Right forelimb (tissue), 1 donor: ENCODE data around the gene ELF1.
"Not testable (repeated sequence)": the region's sequence is repeated elsewhere in the genome, so short reads cannot be mapped to it uniquely, and the experiment has no call there.

Source experiments
- DNase-seq: peaks from one replicate; pipeline ENCODE4 v3.0.0-alpha.2; 2018

Gene ELF1

DNA sequence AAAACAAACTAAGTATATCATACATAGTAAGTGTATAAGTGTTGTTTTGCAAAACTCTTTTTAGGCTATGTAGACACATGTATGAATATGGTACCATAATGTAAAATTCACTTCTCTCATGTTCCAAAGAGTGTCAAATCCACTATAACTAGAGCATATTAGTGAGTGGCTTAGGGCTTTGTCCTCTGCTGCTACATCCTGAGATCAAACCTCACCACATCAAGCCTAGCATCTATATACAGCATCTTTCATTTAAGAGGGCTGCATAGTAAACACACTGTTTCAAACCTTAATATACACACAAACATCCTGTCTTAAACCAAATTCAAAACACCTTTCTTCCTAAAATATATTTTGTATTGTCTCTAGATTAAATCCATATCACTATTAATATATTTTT lies 38.7 kb downstream of the ELF1 start:
- DNase-seq, result no peak

DNA sequence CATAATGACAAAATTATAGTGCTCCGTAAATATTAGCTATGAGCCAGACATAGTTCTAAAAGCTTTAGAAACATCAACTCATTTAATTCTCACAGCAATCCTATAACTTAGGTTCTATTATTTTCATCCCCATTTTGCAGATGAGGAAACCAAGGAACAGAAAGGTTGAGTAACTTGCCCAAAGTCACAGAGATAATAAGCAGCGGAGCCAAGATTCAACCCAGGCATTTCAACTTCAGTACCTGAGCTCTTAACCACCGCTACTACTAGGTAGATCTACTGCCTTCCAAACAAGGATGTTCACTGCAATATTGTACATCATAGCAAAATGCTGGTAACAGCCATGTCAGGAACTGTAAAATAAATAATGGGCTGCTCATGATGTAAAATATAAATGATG lies 39.9 kb downstream of the ELF1 start:
- no peak for DNase-seq

DNA sequence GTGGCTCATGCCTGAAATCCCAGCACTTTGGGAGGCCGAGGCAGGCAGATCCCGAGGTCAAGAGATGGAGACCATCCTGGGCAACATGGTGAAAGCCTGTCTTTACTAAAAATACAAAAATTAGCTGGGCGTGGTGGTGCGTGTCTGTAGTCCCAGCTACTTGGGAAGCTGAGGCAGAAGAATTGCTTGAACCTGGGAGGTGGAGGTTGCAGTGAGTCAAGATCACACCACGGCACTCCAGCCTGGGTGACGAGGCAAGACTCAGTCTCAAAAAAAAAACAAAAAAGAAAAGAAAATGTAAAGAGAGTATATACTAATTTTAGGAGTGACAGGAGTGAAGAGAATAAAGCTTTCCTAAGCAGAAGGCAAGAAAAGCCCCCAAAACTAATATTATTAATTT lies 41.0 kb downstream of the ELF1 start:
- not testable (repeated sequence) for DNase-seq

DNA sequence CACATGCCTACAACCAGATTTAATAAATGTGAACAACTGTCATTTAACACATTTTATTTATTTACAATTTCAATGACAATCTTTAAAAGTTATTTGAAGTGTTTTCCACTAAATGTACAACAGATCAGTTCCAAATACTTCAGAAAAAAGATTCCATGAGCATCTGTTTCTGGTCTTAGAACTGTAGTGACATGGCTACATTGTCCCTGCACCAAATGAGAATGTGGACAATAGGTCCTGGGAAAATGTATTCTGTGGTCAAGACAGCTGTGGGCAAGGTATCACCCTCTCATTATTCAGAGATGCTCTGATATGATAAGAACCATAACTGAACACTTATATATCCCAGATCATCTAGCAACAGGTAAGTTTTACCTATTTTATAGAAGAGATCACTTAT lies 43.7 kb downstream of the ELF1 start:
- DNase-seq, result no peak

DNA sequence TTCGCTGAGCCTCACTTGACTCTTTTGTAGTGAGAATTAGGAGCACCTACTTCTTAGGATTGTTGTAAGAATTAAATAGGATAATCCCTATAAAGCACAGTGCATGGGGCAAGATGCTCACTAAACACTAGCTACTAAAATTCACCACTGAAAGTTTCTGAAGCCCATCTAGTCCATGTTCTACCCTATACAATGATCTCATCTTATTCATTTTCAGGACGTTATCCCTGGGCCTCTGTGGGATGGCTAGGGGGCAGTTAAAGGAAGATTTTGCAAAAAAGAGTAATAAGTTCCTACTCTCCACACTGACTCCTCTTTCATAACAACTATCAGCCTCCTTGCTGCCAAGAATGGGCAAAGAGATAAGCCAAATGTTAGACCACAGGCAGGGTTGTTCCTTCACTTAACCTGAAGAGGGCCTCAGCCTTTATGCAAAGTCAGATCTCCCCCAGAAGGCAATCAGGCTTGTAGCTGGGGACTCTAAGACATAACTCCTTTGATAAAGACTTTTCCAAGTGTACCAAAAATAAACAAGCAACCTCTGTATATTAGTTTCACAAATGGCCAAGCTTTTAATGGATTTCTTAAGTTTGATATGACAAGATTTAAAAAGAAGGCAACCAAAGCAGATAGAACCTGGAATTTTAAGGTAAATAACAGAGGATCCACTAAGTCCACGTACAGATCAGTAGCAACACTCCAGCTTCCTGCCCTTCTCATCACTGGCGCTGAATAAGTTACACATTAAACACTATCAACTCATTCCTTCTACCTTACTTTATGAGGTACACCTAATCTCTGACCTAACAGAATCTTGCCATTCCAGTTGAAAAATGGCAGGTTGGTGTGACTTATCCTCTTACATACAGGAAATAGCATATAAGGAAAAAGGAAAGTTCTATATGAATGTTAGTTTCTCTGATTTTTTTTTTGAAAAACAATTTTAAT lies 44.4 kb downstream of the ELF1 start:
- no peak for DNase-seq

DNA sequence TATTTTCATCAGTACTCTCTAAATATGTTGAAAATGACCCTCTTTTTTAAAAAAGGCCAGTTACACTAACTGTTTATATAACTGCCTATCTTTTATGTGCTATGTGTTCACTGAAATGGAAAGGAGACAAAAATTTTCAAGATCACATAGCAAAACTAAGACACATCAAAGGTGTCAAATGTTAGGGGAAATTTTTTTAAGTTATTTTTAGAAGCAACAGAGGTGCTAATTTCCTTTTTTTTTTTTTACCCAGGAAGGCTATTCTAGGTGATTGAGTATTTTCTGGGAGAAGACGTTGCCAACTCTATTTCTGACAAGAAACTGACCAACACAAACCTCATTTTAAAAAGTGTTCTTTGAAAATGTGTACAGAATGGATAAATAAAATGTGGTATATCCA lies 45.7 kb downstream of the ELF1 start:
- no peak for DNase-seq

DNA sequence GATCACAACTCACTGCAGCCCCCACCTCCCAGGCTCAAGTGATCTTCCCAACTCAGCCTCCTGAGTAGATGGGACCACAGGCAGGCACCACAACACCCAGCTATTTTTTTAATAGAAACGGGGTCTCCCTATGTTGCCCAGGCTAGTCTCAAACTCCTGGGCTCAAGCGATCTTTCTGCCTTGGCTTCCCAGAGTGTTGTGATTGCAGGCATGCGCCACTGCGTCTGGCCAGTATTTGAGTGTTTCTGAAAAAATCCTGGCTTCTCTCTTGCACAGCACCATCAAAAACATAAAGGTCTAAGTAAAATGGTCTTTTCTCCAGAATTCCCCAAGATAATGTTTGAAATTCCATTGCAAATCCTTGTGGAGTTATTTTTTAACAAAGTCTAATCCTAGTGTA lies 47.8 kb downstream of the ELF1 start:
- no peak for DNase-seq

DNA sequence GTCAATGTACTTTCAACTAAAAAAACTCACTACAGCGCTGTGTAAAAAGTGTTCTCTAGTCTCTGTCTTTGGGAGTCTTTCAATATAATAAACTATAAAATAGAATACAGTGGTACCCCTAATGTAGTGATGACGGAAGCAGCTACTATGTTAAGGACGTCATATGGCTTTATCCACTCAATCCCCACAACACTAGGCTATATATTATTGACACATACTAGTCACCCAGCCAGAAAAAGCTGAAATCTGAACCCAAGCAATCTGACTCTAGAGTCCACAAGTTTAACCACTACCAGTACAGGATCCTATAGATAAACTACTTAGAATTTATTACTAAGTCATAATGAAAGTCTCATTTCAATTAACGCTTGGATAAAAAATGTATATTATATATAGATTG lies 48.3 kb downstream of the ELF1 start:
- no peak for DNase-seq

DNA sequence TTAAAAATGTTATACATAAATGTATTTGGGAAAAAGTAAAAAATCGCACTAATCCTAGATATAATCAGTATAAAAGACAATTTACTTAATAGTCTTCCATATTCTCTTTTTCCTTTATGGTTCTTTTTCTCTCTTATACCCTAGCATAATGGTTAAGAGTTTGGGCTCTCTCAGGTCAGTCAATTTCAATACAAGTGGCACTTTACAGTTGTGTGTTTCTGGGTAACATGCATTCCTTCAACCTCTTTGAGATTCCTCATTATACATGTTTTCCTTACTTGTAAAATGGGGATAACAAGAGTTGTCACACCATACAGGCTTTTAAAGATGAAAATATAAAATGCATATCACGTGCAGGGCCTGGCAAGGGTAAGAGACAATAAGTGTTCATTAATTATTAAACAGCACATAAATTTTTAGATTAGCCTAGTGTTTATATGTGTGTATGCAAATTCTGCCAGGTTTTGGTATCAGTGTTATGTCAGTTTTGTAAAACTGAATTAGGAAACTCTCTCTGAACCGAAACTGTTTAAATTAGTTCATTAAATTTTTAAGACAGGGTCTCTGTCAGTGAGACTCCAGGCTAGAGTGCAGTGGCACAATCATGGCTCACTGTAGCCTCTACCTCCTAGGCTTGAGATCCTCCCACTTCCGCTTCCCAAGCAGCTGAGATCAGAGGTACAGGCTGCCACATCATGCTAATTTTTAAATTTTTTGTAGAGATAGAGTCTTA lies 49.8 kb downstream of the ELF1 start:
- no peak for DNase-seq

DNA sequence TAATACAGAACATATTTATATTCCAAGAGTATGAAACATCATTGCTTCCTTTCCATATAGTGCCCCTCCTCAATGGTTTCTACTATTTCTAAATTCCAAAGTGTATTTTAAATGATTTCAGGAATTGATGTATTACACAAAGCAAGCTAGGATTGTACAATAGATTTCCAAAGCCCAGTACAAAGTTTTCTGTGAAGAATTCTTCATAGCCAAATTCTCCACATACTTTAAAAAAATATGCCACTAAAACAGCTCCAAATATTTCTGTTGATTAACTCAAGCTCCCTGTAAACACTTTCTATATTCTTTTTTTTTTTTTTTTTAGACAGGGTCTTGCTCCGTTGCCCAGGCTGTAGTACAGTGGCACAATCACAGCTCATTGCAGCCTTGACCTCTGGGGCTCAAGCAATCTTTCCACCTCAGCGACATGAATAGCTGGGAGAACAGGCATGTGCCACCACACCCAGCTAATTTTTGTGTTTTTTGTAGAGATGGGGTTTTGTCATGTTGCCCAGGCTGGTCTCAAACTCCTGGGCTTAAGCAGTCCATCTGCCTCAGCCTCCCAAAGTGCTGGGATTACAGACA lies 50.6 kb downstream of the ELF1 start:
- no peak for DNase-seq

DNA sequence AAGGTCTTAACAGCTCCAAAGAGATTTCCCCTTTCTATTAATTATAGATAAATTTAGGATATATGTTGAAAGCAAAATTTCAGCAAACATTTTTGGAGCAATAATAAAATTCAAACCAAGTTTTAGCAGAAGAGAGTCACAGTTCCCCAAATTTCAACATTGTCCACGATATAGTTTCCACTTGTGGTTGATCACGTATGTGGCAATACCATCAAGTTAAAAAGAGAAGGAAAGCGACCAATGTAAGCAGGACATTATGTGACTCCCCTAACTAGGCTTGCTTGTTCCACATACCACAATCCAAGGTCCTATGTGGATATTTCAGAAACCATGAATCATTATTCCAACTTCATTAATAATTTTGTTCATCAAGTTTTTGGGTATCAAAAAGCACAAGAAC lies 52.8 kb downstream of the ELF1 start:
- no peak for DNase-seq

DNA sequence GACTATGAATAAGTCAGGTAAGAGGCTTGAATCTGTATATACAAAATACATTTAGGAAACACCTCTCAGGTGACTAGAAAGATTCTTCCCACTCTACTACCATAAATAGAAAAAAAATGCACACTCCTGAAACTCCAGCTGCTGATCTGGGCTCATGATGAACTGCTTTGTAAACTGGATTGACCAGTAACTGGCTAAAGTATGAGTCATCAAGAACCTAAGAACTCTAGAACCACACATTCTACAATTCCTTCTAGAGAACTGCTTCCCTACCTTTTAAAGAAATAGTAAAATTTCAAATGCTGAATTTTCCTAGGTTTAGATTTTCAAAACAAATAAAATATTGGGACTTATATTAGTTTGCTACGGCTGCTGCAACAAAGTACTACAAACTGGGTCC lies 55.2 kb downstream of the ELF1 start:
- no peak for DNase-seq

DNA sequence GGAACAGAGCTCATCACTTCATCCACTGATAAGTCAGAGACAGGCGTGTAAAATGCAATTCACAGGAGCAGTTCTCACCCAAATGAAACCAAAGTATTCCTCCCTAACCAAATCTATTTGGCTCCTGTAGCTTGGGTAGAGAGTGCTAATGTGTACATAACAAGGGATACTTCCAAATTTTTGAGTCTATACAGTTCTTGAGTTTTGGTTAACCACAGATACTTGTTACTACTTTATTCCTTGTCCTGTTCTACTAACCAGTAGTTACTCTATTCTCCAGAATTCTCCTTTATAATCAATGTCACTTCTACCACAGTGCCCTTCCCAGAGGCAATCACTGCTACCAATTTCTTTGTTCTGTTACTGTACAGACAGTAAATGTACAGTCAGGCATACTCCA lies 57.3 kb downstream of the ELF1 start:
- DNase-seq, result no peak

DNA sequence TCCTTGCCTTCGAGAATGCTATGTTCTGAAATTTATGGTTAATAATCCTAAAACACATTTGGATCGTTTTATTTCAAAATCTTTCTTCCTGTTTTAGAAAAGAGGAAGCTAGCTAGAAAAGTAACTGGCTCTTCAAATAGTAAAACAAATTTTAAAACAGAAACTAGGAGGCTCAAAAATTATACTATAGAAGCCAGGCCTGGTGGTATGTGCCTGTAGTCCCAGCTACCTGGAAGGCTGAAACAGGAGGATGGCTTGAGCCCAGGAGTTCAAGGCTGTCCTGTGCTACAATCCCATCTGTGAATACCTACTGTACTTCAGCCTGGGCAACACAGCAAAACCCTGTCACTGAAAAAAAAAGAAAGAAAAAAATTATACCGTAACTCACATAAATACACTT lies 57.9 kb downstream of the ELF1 start:
- no peak for DNase-seq

DNA sequence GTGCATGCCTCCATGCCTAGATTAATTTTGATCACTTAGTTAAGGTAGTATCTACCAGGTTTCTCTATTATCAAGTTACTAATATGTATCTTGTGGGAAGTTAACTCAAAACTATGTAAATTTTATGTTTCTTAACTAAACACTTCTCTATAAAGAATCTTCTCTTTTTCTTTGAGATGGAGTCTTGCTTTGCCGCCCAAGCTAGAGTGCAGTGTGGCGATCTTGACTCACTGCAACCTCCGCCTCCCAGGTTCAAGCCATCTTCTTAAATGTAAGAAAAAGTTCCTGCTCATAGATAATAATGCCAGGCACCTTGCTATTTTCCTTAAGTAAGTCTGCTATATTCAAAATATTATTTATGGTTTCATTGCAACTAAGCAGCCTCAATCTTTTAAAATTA lies 58.4 kb downstream of the ELF1 start:
- no peak for DNase-seq

DNA sequence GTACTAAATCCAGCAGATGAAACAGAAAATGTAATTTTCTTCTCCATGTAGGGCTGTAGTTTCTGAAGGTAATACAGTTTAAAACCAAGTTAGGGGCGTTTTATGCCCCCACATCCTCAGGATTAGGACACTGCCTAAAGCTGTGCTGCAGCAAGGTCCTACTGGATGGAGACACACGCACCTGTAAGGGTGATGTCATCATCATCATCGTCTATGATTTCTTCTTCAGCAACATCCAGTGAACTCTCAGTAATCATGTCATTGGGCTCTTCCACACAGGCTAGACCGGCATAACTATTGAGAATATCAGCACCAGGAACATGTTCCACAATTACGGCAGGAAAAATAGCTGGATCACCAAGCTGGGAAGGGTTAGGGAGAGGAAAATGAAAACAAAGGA lies 60.5 kb downstream of the ELF1 start:
- DNase-seq, result no peak

DNA sequence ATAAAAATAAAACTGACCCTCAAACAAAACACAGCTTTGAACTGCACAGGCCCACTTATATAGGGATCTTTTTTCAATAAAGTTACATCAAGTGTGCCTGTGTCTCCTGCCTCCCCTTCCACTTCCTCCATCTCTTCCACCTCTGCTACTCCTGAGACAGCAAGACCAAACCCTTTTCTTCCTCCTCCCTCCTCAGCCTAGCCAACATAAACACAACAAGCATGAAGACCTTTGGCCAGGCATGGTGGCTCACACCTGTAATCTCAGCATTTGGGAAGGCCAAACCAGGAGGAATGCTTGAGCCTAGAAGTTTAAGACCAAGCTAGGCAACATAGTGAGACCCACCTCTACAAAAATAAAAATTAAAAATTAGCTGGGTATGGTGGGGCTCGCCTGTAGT lies 72.6 kb downstream of the ELF1 start:
- DNase-seq, result no peak

DNA sequence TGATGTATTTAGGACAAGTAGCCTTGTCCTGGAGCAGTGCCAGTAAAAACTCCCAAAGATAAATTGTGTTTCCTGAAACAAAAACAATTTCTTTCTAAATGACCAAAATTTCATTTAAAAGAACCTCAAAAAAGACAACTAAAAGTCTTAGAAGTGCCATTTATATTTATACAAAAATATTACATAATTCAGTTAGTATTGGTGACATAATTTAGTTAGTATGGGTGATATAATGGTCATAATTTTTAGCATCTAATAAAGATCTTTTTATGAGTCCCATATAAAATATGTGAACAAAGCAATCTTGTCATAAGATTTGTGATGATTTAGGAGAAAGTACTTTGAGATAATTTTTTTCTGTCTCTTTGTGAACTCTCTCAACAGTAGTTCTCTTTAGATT lies 76.0 kb downstream of the ELF1 start:
- DNase-seq, result no peak

DNA sequence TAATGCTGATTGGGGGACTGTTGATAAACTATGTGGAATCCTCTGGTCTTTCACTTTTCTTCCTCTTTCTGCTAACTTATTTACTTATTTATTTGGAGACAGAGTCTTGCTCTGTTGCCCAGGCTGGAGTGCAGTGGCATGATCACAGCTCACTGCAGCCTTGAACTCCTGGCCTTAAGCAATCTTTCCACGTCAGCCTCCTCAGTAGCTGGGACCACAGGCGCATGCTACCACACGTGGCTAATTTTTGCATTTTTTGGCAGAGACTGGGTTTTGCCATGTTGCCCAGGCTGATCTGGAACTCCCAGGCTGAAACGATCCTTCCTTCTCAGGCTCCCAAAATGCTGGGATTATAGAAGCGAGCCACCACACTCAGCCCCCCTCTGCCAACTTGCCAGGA lies 77.5 kb downstream of the ELF1 start:
- DNase-seq, result no peak

DNA sequence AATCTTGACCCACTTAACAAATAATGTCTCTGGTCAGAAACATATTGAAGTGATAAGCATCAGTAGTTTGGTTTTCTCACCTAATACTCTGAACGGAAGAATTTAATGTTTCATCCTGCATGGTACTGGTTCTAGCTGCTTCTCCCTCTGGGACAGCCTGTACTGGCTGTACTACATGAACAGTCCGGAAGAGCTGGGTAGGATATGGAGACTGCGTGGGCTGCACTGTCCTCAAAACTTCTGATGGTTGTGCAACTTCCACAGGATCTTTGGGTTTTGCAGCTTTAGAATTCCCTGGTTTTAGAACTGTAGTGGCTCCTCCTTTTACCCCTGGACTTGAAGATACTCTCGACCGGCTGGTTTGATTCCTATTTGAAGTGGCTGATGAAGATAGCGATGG lies 78.3 kb downstream of the ELF1 start:
- DNase-seq, result no peak

DNA sequence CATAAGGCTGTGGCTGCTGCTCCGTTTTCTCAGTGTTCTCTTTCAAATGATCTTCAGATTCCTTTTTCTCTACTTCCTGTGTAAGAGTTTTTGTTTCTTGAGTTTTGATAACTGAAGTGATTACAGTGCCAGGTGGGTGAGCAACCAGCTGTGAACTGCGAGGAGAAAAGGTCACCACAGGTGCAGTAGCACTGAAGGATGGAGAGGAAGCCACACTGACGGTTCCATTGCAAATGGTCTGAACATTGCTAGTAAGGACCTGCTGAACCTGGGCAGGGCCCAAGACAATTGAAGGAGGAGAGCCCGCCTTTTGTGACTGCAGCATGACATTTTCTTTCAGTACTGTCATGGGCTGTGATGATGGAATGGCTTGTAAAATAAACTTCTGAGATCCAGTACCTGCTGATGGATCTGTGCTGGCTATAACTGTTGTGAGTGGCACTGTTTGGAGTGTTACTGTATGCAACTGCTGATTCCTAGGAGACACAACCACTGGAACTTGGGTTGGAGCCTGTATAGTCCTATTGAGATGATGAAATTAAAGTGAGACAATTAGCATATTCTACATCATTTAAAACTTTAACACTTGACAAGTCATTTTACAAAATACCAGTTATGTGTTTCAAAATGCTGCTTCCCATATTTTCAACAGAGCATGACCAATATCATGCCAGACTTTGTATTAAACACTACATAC lies 85.5 kb downstream of the ELF1 start:
- no peak for DNase-seq

DNA sequence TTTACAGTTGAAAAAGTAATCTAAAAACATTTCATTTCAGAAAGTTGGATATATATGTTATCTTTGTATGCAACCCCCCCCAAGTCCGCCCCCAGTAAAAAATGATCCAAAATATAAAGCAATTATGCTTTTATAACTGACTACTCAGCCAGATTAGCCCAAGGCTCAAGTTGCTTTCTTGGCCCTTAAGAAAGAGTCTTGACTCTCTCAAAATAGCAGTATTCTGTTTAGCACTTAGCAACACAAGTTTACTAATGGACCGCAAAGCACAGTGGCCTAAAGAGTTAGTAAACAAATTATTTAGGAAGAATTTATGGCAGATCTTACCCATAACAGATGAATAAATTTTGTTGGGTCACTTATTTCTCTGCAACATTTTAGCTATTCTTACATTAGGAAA lies 86.9 kb downstream of the ELF1 start:
- DNase-seq, result no peak

DNA sequence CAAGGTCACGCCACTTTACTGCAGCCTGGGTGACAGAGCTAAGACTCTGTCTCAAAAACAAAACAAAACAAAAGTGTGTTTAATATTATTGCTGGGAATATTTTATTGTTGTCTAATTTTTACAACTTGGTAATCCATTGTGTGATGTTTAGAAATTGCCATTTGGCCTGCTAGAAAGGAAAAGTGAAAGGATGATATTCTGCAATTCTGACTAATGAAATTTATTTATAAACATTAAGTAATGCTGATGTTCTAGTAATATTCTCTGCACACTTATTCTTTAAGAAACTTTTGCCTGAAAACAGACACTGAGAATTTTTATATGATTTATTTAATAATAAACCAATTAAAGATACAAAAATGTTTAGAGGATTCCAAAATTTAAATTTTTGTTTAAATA lies 87.4 kb downstream of the ELF1 start:
- DNase-seq, result no peak
